ENCODE measurements around the gene USP5. TPM values are rescaled to one million over a fixed set of nuclear protein-coding genes. Genes with fewer than 3 reads are reported as not detected.

The USP5 gene
- total RNA-seq, 2 donors from 2014 or later: 35.3 to 45.1 TPM

DNA sequence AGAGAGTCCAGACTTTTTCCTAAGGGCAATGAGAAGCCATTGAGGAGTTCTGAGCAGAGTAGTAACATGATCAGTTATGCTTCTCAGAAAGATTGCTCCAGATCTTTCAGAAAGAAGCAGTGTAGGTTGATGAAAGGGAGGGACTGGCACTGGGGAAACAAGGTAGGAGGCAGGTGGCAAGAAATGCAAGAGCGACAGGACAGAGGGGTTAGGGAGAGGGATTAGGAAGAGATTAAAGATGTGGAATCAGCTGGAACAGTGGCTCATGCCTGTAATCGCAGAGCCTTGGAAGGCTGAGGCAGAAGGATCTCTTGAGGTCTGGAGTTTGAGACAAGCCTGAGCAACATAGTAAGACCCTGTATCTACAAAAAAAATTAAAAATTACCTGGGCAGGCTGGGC lies 4.3 kb upstream of the USP5 start:
- no peaks in the 10 kb centered on the region for H3K9me3 ChIP-seq
- TF ChIP-seq CTCF (IDR thresholded peaks at IDR 0.05): no peak
- no peak overlapping the region for H3K4me3 ChIP-seq
- H3K27me3 ChIP-seq: no peaks in the 10 kb centered on the region
- H3K27ac ChIP-seq: no peak overlapping the region
- peaks cover 0 to 6% of the 10 kb centered on the region in 2 donors for H3K4me1 ChIP-seq
- no peak for DNase-seq (ENCODE audit: low spot score)
- peaks cover 42% of the 10 kb centered on the region for H3K36me3 ChIP-seq

GRCh38 chr12:6849427-6849826 lies 2.5 kb upstream of the USP5 start:
- peaks cover 0 to 15% of the 10 kb centered on the region in 2 donors for H3K4me1 ChIP-seq
- H3K4me3 ChIP-seq: no peak overlapping the region
- peaks cover 31% of the 10 kb centered on the region for H3K36me3 ChIP-seq
- H3K27ac ChIP-seq: no peak overlapping the region
- DNase-seq (ENCODE audit: low spot score): no peak
- H3K27me3 ChIP-seq: no peaks in the 10 kb centered on the region
- no peak for TF ChIP-seq CTCF (IDR thresholded peaks at IDR 0.05)
- H3K9me3 ChIP-seq: no peaks in the 10 kb centered on the region

DNA sequence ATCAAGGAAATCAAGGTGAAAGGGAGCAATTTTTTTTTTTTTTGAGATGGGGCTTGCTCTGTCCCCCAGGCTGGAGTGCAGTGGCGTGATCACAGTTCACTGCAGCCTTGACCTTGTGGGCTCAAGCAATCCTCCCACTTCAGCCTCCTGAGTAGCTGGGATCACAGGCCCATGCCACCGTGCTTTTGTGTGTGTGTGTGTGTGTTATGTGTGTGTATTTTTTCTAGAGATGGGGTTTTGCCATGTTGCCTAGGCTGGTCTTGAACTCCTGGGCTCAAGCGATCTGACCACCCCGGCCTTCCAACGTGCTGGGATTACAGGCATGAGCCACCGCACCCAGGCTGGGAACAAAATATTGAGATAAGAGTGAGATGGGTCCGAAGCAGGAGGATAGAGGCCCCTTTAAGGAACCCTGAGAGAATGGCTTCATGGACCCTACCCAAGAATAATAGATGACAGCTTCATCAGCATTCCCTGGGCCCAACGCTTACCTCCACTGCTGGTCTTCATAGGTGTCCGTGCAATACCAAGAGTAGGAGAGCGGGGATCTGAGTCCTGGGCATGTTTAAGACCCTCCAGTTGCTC lies 1.9 kb upstream of the USP5 start:
- H3K9me3 ChIP-seq: no peaks in the 10 kb centered on the region
- no peak for DNase-seq (ENCODE audit: low spot score)
- no peak overlapping the region for H3K4me3 ChIP-seq

DNA sequence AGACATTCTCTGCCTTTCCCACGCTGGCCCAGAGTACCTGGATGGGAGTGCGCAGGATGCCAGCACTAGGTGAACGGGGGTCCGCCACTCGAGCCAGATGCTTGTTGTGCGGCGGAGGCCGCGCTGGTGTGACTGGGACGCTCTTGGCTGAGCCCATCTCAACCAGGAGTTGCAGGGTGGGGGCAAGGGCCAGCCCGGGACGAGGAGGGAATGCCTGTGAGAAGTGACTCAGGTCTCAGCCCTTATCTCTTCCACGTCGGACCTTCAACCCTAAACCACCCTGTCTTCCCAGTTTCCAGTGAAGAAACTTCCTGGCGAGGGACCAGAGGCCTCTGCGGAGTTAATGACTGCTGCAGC lies 1.2 kb upstream of the USP5 start:
- H3K27me3 ChIP-seq: no peaks in the 10 kb centered on the region
- DNase-seq (ENCODE audit: low spot score): no peak
- peak overlapping the region; percentile 97 for H3K27ac ChIP-seq
- peaks cover 17% of the 10 kb centered on the region for H3K36me3 ChIP-seq
- no peak for TF ChIP-seq CTCF (IDR thresholded peaks at IDR 0.05)
- H3K4me3 ChIP-seq: peak overlapping the region in 1 of 2 donors; percentile 68
- H3K4me1 ChIP-seq: peaks cover 0 to 15% of the 10 kb centered on the region in 2 donors
- H3K9me3 ChIP-seq: no peaks in the 10 kb centered on the region

More for the DNA sequence above, 1.9 kb upstream of the USP5 start:
- Histone ChIP-seq H3K27ac (no peak overlapping the region), H3K27me3 (no peaks in the 10 kb centered on the region), H3K36me3 (peaks cover 24% of the 10 kb centered on the region), H3K4me1 (peaks cover 0 to 15% of the 10 kb centered on the region in 2 donors)
- TF ChIP-seq CTCF (IDR thresholded peaks at IDR 0.05): no peak

DNA sequence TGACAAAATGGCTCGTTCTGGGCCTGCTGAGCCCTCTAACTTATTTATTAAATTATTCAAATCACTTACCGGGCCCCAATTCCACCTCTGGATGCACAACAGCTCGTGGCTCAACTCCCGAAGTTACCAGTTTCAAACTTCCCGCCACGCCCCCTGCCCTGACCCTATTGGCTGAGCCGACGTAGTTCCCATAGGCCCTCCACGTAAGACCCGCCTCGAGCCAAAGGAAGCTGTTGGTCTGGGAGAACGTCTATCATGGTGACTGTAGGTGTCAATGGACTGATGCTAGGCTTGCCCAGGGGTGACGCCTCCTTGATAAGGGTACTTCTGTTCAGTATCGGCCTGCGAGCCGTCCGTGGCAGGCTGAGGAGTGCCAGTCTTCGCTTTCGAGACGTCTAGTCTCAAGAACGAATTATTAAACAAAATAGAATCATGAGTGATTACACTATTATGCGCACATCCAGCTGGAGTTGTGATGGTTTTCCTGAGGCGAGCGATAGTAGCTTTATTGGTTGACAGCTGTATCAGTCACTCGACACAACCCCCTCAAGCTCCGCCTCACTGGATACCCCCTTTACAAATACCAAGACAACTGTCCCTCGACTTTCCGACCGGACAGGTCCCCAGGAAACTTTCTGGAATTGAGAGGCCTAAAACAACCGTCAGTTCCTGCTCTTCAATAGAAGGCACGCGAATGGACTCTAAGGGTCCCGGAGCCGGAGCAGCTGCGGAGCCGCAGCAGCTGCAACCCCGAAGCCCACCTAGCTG lies 613 bp upstream of the USP5 start, which contains the start of gene CDCA3:
TSS of gene CDCA3 (minus strand) at position 134 of the 768 bp plus-strand sequence. CDS start 334 bp downstream, outside the sequence.
- no peak for TF ChIP-seq CTCF (IDR thresholded peaks at IDR 0.05)
- H3K27me3 ChIP-seq: no peaks in the 10 kb centered on the region
- H3K36me3 ChIP-seq: peaks cover 17% of the 10 kb centered on the region

More for the DNA sequence above, 613 bp upstream of the USP5 start, which contains the start of gene CDCA3:
- H3K27ac ChIP-seq: peak within 1 kb of the TSS; percentile 97
- H3K4me3 ChIP-seq: peak within 1 kb of the TSS; percentile 68 to 85
- H3K4me1 ChIP-seq: peaks cover 0 to 15% of the 10 kb centered on the region in 2 donors
- peak; percentile 98 for DNase-seq (ENCODE audit: low spot score)
- no peaks in the 10 kb centered on the region for H3K9me3 ChIP-seq

Measured in right atrium auricular region (tissue), 2 donors.